K562 (cell line): ENCODE data around the gene MAP3K6. TPM values are rescaled to one million over a fixed set of nuclear protein-coding genes. Genes with fewer than 3 reads are reported as not detected.

Experiments used
- LCOR ChIP-seq: sonication (generic); formaldehyde crosslinking; IDR thresholded peaks from 2 replicates; pipeline ENCODE4 v1.8.0; 2022; ENCODE audit warnings: mild to moderate bottlenecking, missing genetic modification reagents
- PHB ChIP-seq: fragments of 250-450 bp; sonication (Bioruptor Pico); IDR thresholded peaks from 2 replicates; pipeline ENCODE4 v1.5.0; 2021
- PHF21A ChIP-seq: fragments of 450-650 bp; IDR thresholded peaks from 2 replicates; pipeline ENCODE4 v1.6.1; 2017; ENCODE audit warnings: low read depth, borderline replicate concordance
- PML ChIP-seq: IDR thresholded peaks from 2 replicates; pipeline ENCODE4 v1.6.1; 2012; ENCODE audit warnings: low read length, inconsistent platforms
- SUPT5H ChIP-seq: fragments of 450-650 bp; IDR thresholded peaks from 2 replicates; pipeline ENCODE4 v1.6.1; 2016
- ZNF140 ChIP-seq: fragments of 250-450 bp; sonication (Bioruptor Pico); IDR thresholded peaks from 2 replicates; pipeline ENCODE4 v1.8.0; 2021; ENCODE audit warnings: moderate library complexity, mild to moderate bottlenecking, inconsistent platforms
- ZNF41 ChIP-seq: fragments of 250-450 bp; sonication (Bioruptor Pico); conservative IDR thresholded peaks from 2 replicates; pipeline ENCODE4 v1.4.0; 2020; ENCODE audit warnings: mild to moderate bottlenecking
- ZNF561 ChIP-seq: fragments of 450-650 bp; formaldehyde crosslinking; conservative IDR thresholded peaks from 2 replicates; pipeline ENCODE4 v1.4.0; 2020; ENCODE audit warnings: mild to moderate bottlenecking, moderate library complexity
- polyA plus RNA-seq, 8 experiments: library from polyadenylated mRNA; depleted of rRNA in 4 of 8; stranded (reverse) in 5 of 8; unstranded in 3 of 8; fragments of >200 nt; fragmentation: Nextera tagmentation in 2 of 8; fragmentation: Illumina TruSeq in 1 of 8; extraction: Ambion mirVana in 2 of 8; extraction: Trizol in 1 of 8; gene quantifications; 2 replicates each; pipeline versions ENCODE4 v1.2.1 to v1.2.3, GENCODE V29; 2011 to 2014; ENCODE audit warnings: inconsistent platforms in 1 of 8, missing spikeins in 1 of 8
- total RNA-seq, 7 experiments: library from RNA; depleted of rRNA in 6 of 7; stranded (reverse); fragments of >200 nt in 6 of 7; fragmentation: Illumina TruSeq in 2 of 7; extraction: Trizol in 2 of 7; gene quantifications; 2 replicates each; pipeline versions ENCODE4 v1.2.1 to v1.2.3, GENCODE V29; 2011 to 2021; ENCODE audit warnings: low replicate concordance in 1 of 7
- TF ChIP-seq, protein P1 (sequence below): fragments of 450-650 bp; IDR thresholded peaks from 2 replicates; pipeline ENCODE4 v1.6.1; 2018; ENCODE audit not compliant: partially characterized antibody
- TF ChIP-seq, protein P2 (sequence below): fragments of 250-450 bp; sonication (Bioruptor Pico); IDR thresholded peaks from 2 replicates; pipeline ENCODE4 v1.5.0; 2022; ENCODE audit warnings: mild to moderate bottlenecking
- TF ChIP-seq, protein P3 (sequence below): sonication (generic); formaldehyde crosslinking; IDR thresholded peaks from 2 replicates; pipeline ENCODE4 v1.8.0; 2022; ENCODE audit warnings: mild to moderate bottlenecking, missing genetic modification reagents
- TF ChIP-seq, protein P4 (sequence below): sonication (generic); IDR thresholded peaks from 2 replicates; pipeline ENCODE4 v1.6.1; 2016
- TF ChIP-seq, protein P5 (sequence below): fragments of 450-650 bp; IDR thresholded peaks from 2 replicates; pipeline ENCODE4 v1.6.1; 2016; ENCODE audit warnings: borderline replicate concordance

MAP3K6 gene
- total and polyA plus RNA-seq, 9 of the 15 experiments (the other 6 are each of a cell fraction or from before 2014, with no cell fraction given), result 0.99 to 21.9 (median 7.0) TPM

DNA sequence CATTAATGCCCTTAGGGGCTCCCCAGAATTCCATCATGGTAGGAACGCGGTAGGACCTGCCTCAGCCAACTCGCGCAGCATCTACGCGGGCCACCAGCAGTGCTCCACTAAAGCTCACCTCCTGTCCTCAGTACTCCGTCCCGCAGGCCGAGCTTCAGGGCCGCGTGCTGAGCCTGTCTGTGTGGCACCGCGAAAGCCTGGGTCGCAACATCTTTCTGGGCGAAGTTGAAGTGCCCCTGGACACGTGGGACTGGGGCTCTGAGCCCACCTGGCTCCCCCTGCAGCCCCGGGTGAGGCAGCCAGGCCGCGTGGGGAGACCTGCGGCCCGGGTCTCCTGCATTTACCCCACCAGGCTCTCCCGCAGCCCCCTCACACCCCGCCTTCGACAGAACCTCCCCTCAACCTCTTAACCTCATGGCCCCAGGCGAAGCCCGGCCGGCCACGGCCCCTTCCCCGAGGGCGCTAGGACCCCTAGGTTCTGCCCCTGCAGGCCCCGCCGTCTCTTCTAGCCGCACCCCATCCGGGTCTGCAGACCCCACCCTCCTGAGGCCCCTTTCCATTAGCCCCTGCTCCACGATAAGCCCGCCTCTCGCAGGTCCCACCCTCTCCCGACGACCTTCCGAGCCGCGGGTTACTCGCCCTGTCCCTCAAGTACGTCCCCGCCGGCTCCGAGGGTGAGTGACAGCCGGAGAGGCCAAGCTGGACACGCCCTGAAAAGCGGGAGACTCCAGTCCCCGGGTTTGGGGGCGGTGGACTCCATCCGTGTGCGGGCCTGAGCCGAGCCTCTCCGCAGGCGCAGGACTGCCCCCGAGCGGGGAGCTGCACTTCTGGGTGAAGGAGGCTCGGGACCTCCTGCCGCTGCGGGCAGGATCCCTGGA is 15.9 kb downstream of the MAP3K6 start (continued):
- TF ChIP-seq, protein P1, sequence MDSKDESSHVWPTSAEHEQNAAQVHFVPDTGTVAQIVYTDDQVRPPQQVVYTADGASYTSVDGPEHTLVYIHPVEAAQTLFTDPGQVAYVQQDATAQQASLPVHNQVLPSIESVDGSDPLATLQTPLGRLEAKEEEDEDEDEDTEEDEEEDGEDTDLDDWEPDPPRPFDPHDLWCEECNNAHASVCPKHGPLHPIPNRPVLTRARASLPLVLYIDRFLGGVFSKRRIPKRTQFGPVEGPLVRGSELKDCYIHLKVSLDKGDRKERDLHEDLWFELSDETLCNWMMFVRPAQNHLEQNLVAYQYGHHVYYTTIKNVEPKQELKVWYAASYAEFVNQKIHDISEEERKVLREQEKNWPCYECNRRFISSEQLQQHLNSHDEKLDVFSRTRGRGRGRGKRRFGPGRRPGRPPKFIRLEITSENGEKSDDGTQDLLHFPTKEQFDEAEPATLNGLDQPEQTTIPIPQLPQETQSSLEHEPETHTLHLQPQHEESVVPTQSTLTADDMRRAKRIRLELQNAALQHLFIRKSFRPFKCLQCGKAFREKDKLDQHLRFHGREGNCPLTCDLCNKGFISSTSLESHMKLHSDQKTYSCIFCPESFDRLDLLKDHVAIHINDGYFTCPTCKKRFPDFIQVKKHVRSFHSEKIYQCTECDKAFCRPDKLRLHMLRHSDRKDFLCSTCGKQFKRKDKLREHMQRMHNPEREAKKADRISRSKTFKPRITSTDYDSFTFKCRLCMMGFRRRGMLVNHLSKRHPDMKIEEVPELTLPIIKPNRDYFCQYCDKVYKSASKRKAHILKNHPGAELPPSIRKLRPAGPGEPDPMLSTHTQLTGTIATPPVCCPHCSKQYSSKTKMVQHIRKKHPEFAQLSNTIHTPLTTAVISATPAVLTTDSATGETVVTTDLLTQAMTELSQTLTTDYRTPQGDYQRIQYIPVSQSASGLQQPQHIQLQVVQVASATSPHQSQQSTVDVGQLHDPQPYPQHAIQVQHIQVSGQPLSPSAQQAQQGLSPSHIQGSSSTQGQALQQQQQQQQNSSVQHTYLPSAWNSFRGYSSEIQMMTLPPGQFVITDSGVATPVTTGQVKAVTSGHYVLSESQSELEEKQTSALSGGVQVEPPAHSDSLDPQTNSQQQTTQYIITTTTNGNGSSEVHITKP, result peak; percentile 91
- TF ChIP-seq ZNF41 (CRISPR knock-in tag) (no peak), PHF21A (no peak), SUPT5H (peak; percentile 43; the same call in 1 of the 2 replicates), PML (no peak), PHB (CRISPR knock-in tag) (no peak), ZNF561 (no peak), ZNF140 (CRISPR knock-in tag) (no peak), LCOR (CRISPR knock-in tag) (no peak)
- TF ChIP-seq, protein P2, sequence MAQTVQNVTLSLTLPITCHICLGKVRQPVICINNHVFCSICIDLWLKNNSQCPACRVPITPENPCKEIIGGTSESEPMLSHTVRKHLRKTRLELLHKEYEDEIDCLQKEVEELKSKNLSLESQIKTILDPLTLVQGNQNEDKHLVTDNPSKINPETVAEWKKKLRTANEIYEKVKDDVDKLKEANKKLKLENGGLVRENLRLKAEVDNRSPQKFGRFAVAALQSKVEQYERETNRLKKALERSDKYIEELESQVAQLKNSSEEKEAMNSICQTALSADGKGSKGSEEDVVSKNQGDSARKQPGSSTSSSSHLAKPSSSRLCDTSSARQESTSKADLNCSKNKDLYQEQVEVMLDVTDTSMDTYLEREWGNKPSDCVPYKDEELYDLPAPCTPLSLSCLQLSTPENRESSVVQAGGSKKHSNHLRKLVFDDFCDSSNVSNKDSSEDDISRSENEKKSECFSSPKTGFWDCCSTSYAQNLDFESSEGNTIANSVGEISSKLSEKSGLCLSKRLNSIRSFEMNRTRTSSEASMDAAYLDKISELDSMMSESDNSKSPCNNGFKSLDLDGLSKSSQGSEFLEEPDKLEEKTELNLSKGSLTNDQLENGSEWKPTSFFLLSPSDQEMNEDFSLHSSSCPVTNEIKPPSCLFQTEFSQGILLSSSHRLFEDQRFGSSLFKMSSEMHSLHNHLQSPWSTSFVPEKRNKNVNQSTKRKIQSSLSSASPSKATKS (CRISPR knock-in tag), result no peak
- TF ChIP-seq, protein P3, sequence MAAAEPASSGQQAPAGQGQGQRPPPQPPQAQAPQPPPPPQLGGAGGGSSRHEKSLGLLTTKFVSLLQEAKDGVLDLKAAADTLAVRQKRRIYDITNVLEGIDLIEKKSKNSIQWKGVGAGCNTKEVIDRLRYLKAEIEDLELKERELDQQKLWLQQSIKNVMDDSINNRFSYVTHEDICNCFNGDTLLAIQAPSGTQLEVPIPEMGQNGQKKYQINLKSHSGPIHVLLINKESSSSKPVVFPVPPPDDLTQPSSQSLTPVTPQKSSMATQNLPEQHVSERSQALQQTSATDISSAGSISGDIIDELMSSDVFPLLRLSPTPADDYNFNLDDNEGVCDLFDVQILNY, result no peak
- TF ChIP-seq, protein P4, sequence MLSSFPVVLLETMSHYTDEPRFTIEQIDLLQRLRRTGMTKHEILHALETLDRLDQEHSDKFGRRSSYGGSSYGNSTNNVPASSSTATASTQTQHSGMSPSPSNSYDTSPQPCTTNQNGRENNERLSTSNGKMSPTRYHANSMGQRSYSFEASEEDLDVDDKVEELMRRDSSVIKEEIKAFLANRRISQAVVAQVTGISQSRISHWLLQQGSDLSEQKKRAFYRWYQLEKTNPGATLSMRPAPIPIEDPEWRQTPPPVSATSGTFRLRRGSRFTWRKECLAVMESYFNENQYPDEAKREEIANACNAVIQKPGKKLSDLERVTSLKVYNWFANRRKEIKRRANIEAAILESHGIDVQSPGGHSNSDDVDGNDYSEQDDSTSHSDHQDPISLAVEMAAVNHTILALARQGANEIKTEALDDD, result no peak
- TF ChIP-seq, protein P5, sequence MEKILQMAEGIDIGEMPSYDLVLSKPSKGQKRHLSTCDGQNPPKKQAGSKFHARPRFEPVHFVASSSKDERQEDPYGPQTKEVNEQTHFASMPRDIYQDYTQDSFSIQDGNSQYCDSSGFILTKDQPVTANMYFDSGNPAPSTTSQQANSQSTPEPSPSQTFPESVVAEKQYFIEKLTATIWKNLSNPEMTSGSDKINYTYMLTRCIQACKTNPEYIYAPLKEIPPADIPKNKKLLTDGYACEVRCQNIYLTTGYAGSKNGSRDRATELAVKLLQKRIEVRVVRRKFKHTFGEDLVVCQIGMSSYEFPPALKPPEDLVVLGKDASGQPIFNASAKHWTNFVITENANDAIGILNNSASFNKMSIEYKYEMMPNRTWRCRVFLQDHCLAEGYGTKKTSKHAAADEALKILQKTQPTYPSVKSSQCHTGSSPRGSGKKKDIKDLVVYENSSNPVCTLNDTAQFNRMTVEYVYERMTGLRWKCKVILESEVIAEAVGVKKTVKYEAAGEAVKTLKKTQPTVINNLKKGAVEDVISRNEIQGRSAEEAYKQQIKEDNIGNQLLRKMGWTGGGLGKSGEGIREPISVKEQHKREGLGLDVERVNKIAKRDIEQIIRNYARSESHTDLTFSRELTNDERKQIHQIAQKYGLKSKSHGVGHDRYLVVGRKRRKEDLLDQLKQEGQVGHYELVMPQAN, result no peak
